Measurements from ENCODE around the gene RPL10. TPM values are rescaled to one million over a fixed set of nuclear protein-coding genes. Genes with fewer than 3 reads are reported as not detected.

The RPL10 gene
- total and polyA plus RNA-seq, 4 experiments from 2014 or later: 4,018 to 5,740 (median 5,272) TPM

- ChIA-PET CTCF (ENCODE audit: partially characterized antibody) (interaction anchor here (1.3 to 1.5 kb wide), 3 partner anchors 8 to 15 kb away, joined by 3 to 5 read pairs (median 4); partner anchors contain the start of gene RPL10), POLR2A (ENCODE audit: partially characterized antibody) (interaction anchor here (0.7 to 5.8 kb wide), 11 partner anchors 11 to 486 kb away, joined by 4 to 101 read pairs (median 5); partner anchors contain the start of genes ATP6AP1, PLXNA3, RPL10 and SLC10A3)
- no peaks in the 10 kb centered on the region for H3K27me3 Mint-ChIP-seq
- H3K9me3 Mint-ChIP-seq: peaks cover 0 to 4% (median 0%) of the 10 kb centered on the region in 8 donors
- H3K4me3 Mint-ChIP-seq: peak overlapping the region in 3 of 8 donors; percentile 78 to 85 (median 82)
- Histone ChIP-seq H3K36me3 (ENCODE audit: insufficient read depth, low read length) (no peaks in the 10 kb centered on the region), H3K4me1 (ENCODE audit: insufficient read depth, low read length) (peaks cover 10% of the 10 kb centered on the region), H3K9me3 (ENCODE audit: control insufficient read depth in 1 of 2, low read length in 2 of 2) (no peaks in the 10 kb centered on the region), H3K4me3 (ENCODE audit: low read length in 2 of 2) (no peak overlapping the region), H3K27ac (ENCODE audit: low read depth, low read length) (peak overlapping the region; percentile 70), H3K27me3 (ENCODE audit: insufficient read depth, low read length) (no peaks in the 10 kb centered on the region)
- H3K36me3 Mint-ChIP-seq: peaks cover 0 to 11% of the 10 kb centered on the region in 2 donors
- intact Hi-C loops (cut with micrococcal nuclease): loop anchor here (10.0 kb wide), 1 partner anchor 62 kb away; the partner anchor contains the start of gene LAGE3
- H3K27ac Mint-ChIP-seq: peak overlapping the region in 5 of 7 donors; percentile 71 to 85 (median 79)
- no peak for DNase-seq
- H3K4me1 Mint-ChIP-seq: peaks cover 4 to 23% (median 11%) of the 10 kb centered on the region in 4 donors
Observed at GRCh38 chrX:154413142-154413541, 15.0 kb downstream of the RPL10 start.

GRCh38 chrX:154417157-154417556, 19.0 kb downstream of the RPL10 start:
- peaks cover 8% of the 10 kb centered on the region for H3K4me1 ChIP-seq (ENCODE audit: insufficient read depth, low read length)
- H3K36me3 ChIP-seq (ENCODE audit: insufficient read depth, low read length): no peaks in the 10 kb centered on the region
- no peak overlapping the region for H3K27ac ChIP-seq (ENCODE audit: low read depth, low read length)
- no peak for DNase-seq
- no peaks in the 10 kb centered on the region for H3K9me3 Mint-ChIP-seq
- peaks cover 4 to 8% (median 7%) of the 10 kb centered on the region in 4 donors for H3K4me1 Mint-ChIP-seq
- H3K27me3 ChIP-seq (ENCODE audit: insufficient read depth, low read length): no peaks in the 10 kb centered on the region
- H3K27me3 Mint-ChIP-seq: no peaks in the 10 kb centered on the region
- ChIA-PET CTCF (ENCODE audit: partially characterized antibody) (interaction anchor here (1.1 kb wide), 1 partner anchor 17 kb away, joined by 3 read pairs; no protein-coding TSS in a partner anchor), POLR2A (ENCODE audit: partially characterized antibody) (no interaction called here)
- intact Hi-C loops (cut with micrococcal nuclease): loop anchor here (10.0 kb wide), 1 partner anchor 58 kb away; the partner anchor contains the start of gene LAGE3
- no peak overlapping the region for H3K27ac Mint-ChIP-seq
- H3K9me3 ChIP-seq (ENCODE audit: control insufficient read depth in 1 of 2, low read length in 2 of 2): no peaks in the 10 kb centered on the region
- no peak overlapping the region for H3K4me3 ChIP-seq (ENCODE audit: low read length in 2 of 2)
- H3K36me3 Mint-ChIP-seq: peaks cover 0 to 9% of the 10 kb centered on the region in 2 donors
- no peak overlapping the region for H3K4me3 Mint-ChIP-seq

GRCh38 chrX:154419189-154419588, 21.0 kb downstream of the RPL10 start:
- no peaks in the 10 kb centered on the region for H3K9me3 ChIP-seq (ENCODE audit: control insufficient read depth in 1 of 2, low read length in 2 of 2)
- H3K4me1 ChIP-seq (ENCODE audit: insufficient read depth, low read length): no peaks in the 10 kb centered on the region
- intact Hi-C loops (cut with micrococcal nuclease): loop anchor here (10.0 kb wide), 1 partner anchor 56 kb away; the partner anchor contains the start of gene LAGE3
- Mint-ChIP-seq H3K27me3 (no peaks in the 10 kb centered on the region), H3K4me3 (no peak overlapping the region), H3K36me3 (peaks cover 0 to 5% of the 10 kb centered on the region in 2 donors), H3K4me1 (peaks cover 1 to 5% (median 3%) of the 10 kb centered on the region in 4 donors), H3K27ac (no peak overlapping the region), H3K9me3 (no peaks in the 10 kb centered on the region)
- POLR2A ChIA-PET (ENCODE audit: partially characterized antibody): interaction anchor here (1.3 kb wide), 1 partner anchor 9 kb away, joined by 5 read pairs; the partner anchor contains the start of gene ATP6AP1
- no peak overlapping the region for H3K4me3 ChIP-seq (ENCODE audit: low read length in 2 of 2)
- CTCF ChIA-PET (ENCODE audit: partially characterized antibody): no interaction called here
- no peaks in the 10 kb centered on the region for H3K36me3 ChIP-seq (ENCODE audit: insufficient read depth, low read length)
- no peak overlapping the region for H3K27ac ChIP-seq (ENCODE audit: low read depth, low read length)
- DNase-seq: no peak
- no peaks in the 10 kb centered on the region for H3K27me3 ChIP-seq (ENCODE audit: insufficient read depth, low read length)

GRCh38 chrX:154419688-154420401, 21.7 kb downstream of the RPL10 start:
- Mint-ChIP-seq H3K4me3 (no peak overlapping the region), H3K9me3 (no peaks in the 10 kb centered on the region), H3K4me1 (peaks cover 3 to 5% (median 4%) of the 10 kb centered on the region in 4 donors), H3K27me3 (no peaks in the 10 kb centered on the region), H3K36me3 (peaks cover 0 to 5% of the 10 kb centered on the region in 2 donors), H3K27ac (no peak overlapping the region)
- H3K4me1 ChIP-seq (ENCODE audit: insufficient read depth, low read length): no peaks in the 10 kb centered on the region
- ChIA-PET POLR2A (ENCODE audit: partially characterized antibody) (interaction anchor here (1.3 kb wide), 2 partner anchors 9 to 21 kb away, joined by 3 to 5 read pairs; partner anchors contain the start of gene ATP6AP1), CTCF (ENCODE audit: partially characterized antibody) (no interaction called here)
- H3K27ac ChIP-seq (ENCODE audit: low read depth, low read length): no peak overlapping the region
- no peaks in the 10 kb centered on the region for H3K27me3 ChIP-seq (ENCODE audit: insufficient read depth, low read length)
- DNase-seq: no peak
- H3K36me3 ChIP-seq (ENCODE audit: insufficient read depth, low read length): no peaks in the 10 kb centered on the region
- intact Hi-C loops (cut with micrococcal nuclease): loop anchor here (10.0 kb wide), 1 partner anchor 55 kb away; the partner anchor contains the start of gene LAGE3
- no peaks in the 10 kb centered on the region for H3K9me3 ChIP-seq (ENCODE audit: control insufficient read depth in 1 of 2, low read length in 2 of 2)
- H3K4me3 ChIP-seq (ENCODE audit: low read length in 2 of 2): no peak overlapping the region

GRCh38 chrX:154420402-154420756, 22.2 kb downstream of the RPL10 start:
- ChIA-PET POLR2A (ENCODE audit: partially characterized antibody) (interaction anchor here (0.7 to 1.3 kb wide), 4 partner anchors 8 to 97 kb away, joined by 3 to 5 read pairs (median 4); no protein-coding TSS in a partner anchor), CTCF (ENCODE audit: partially characterized antibody) (interaction anchor here (1.2 kb wide), 1 partner anchor 8 kb away, joined by 5 read pairs; no protein-coding TSS in a partner anchor)
- Histone ChIP-seq H3K27me3 (ENCODE audit: insufficient read depth, low read length) (no peaks in the 10 kb centered on the region), H3K36me3 (ENCODE audit: insufficient read depth, low read length) (no peaks in the 10 kb centered on the region), H3K4me1 (ENCODE audit: insufficient read depth, low read length) (no peaks in the 10 kb centered on the region), H3K9me3 (ENCODE audit: control insufficient read depth in 1 of 2, low read length in 2 of 2) (no peaks in the 10 kb centered on the region), H3K27ac (ENCODE audit: low read depth, low read length) (no peak overlapping the region), H3K4me3 (ENCODE audit: low read length in 2 of 2) (no peak overlapping the region)
- DNase-seq: no peak
- Mint-ChIP-seq H3K4me3 (no peak overlapping the region), H3K27ac (no peak overlapping the region), H3K4me1 (peaks cover 3 to 5% (median 4%) of the 10 kb centered on the region in 4 donors), H3K9me3 (no peaks in the 10 kb centered on the region), H3K27me3 (no peaks in the 10 kb centered on the region), H3K36me3 (peaks cover 0 to 3% of the 10 kb centered on the region in 2 donors)
- intact Hi-C loops (cut with micrococcal nuclease): no loop called here

- intact Hi-C loops (cut with micrococcal nuclease): no loop called here
- H3K27ac ChIP-seq (ENCODE audit: low read depth, low read length): no peak overlapping the region
- H3K4me3 Mint-ChIP-seq: peak overlapping the region in 1 of 8 donors; percentile 81
Observed at GRCh38 chrX:154426916-154427770, 29.0 kb downstream of the RPL10 start.

More at GRCh38 chrX:154426916-154427770, 29.0 kb downstream of the RPL10 start:
- Histone ChIP-seq H3K4me3 (ENCODE audit: low read length in 2 of 2) (no peak overlapping the region), H3K4me1 (ENCODE audit: insufficient read depth, low read length) (peaks cover 28% of the 10 kb centered on the region), H3K36me3 (ENCODE audit: insufficient read depth, low read length) (peaks cover 8% of the 10 kb centered on the region), H3K9me3 (ENCODE audit: control insufficient read depth in 1 of 2, low read length in 2 of 2) (no peaks in the 10 kb centered on the region), H3K27me3 (ENCODE audit: insufficient read depth, low read length) (no peaks in the 10 kb centered on the region)
- no peaks in the 10 kb centered on the region for H3K27me3 Mint-ChIP-seq
- no peaks in the 10 kb centered on the region for H3K9me3 Mint-ChIP-seq
- peak overlapping the region in 4 of 7 donors; percentile 18 to 86 (median 60) for H3K27ac Mint-ChIP-seq
- DNase-seq: no peak
- peaks cover 13 to 30% (median 23%) of the 10 kb centered on the region in 4 donors for H3K4me1 Mint-ChIP-seq
- peaks cover 4 to 10% of the 10 kb centered on the region in 2 donors for H3K36me3 Mint-ChIP-seq
- ChIA-PET CTCF (ENCODE audit: partially characterized antibody) (interaction anchor here (1.2 to 2.7 kb wide), 2 partner anchors 14 to 28 kb away, joined by 3 to 8 read pairs; partner anchors contain the start of gene RPL10), POLR2A (ENCODE audit: partially characterized antibody) (interaction anchor here (1.4 to 5.8 kb wide), 4 partner anchors 9 to 502 kb away, joined by 4 to 37 read pairs (median 6); partner anchors contain the start of genes ARHGAP4 and RPL10)
